HCT116 (cell line): Measurements from ENCODE around the gene SIX2.

Experiments used
- CEBPB ChIP-seq: IDR thresholded peaks from 2 replicates; pipeline ENCODE4 v1.6.1; 2012; ENCODE audit warnings: low read depth
- CTCF ChIP-seq, 3 experiments: fragments of 200-600 bp in 1 of 3; sonication (generic) in 1 of 3; IDR thresholded peaks in 2 of 3; conservative IDR thresholded peaks in 1 of 3; 2 replicates each; pipeline ENCODE4 v1.5.1; 2012 to 2017; ENCODE audit warnings: low read depth in 2 of 3, low read length in 2 of 3, antibody characterized with exemption in 1 of 3, borderline replicate concordance in 1 of 3, control low read depth in 1 of 3, mild to moderate bottlenecking in 1 of 3, mixed read lengths in 1 of 3, mixed run types in 1 of 3, moderate library complexity in 1 of 3; ENCODE audit not compliant: insufficient read depth in 1 of 3
- EZH2phosphoT487 ChIP-seq: fragments of 200-600 bp; IDR thresholded peaks from 2 replicates; pipeline ENCODE4 v1.6.1; 2018; ENCODE audit warnings: antibody characterized with exemption, borderline replicate concordance
- POLR2A ChIP-seq: IDR thresholded peaks from 2 replicates; pipeline ENCODE4 v1.7.0; 2011; ENCODE audit warnings: borderline replicate concordance; ENCODE audit not compliant: insufficient read depth, insufficient read length; ENCODE audit errors: extremely low read depth
- REST ChIP-seq: IDR thresholded peaks from 2 replicates; pipeline ENCODE4 v1.6.1; 2012; ENCODE audit warnings: low read depth
- SIN3A ChIP-seq: IDR thresholded peaks from 2 replicates; pipeline ENCODE4 v1.6.1; 2012; ENCODE audit warnings: low read depth
- TCF7L2 ChIP-seq: IDR thresholded peaks from 2 replicates; pipeline ENCODE4 v1.7.0; 2011; ENCODE audit warnings: borderline replicate concordance, inconsistent platforms; ENCODE audit not compliant: insufficient read depth, insufficient read length; ENCODE audit errors: extremely low read depth

GRCh38 chr2:44979581-44979980 is 29.7 kb downstream of the SIX2 start:
- TF ChIP-seq CEBPB (no peak), TCF7L2 (no peak), REST (no peak), SIN3A (no peak), POLR2A (no peak), EZH2phosphoT487 (no peak), CTCF (IDR thresholded peaks at IDR 0.05 in 2 of 3, conservative IDR thresholded peaks at IDR 0.05 in 1 of 3; ENCODE audit: borderline replicate concordance in 1 of 3, insufficient read depth in 1 of 3, low read depth in 2 of 3, low read length in 2 of 3) (no peak)
